Measurements from ENCODE around the gene TMEM202.
"Not testable (repeated sequence)": the region's sequence is repeated elsewhere in the genome, so short reads cannot be mapped to it uniquely, and the experiment has no call there.

Gene TMEM202

GRCh38 chr15:72404356-72404755 is 6.3 kb downstream of the TMEM202 start:
- no peak for DNase-seq (ENCODE audit: low read depth)

DNA sequence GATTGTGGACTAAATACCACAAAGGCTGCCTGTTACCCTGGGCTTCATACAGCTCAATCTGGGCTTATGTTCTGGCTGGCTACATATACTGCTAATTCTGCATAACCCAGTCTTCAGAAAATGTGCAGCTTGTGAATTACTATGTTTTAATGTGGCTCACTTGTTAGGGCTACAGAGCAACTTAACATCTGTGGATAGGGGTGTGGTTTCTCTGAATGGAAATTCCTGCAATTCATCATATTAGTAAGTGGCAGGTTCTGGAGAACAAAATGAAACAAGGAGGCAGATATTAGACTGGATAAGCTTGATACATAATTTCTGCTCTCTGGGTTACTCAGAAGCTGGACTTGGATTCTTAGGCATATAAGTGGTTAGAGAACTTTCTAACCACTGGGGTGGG is 6.7 kb downstream of the TMEM202 start:
- DNase-seq (ENCODE audit: low read depth) = no peak

GRCh38 chr15:72406936-72407335 is 8.8 kb downstream of the TMEM202 start:
- DNase-seq (ENCODE audit: low read depth) = no peak

DNA sequence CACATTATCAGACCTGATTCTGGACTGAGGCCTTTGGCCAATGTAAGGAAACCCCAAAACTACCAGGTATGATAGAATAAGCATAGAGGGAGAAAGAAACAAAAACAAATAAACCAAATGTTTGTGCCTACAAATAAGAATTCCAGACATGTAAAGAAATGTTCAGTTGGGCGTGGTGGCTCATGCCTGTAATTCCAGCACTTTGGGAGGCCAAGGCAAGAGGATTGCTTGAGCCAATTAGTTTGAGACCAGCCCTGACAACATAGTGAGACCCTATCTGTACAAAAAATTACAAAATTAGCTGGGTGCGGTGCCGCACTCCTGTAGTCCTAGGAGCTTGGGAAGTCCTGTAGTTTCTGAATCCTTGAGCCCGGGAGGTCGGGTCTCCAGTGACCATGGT is 13.0 kb downstream of the TMEM202 start:
- no peak for DNase-seq (ENCODE audit: low read depth)

GRCh38 chr15:72411544-72411943 is 13.4 kb downstream of the TMEM202 start:
- DNase-seq (ENCODE audit: low read depth) = no peak

DNA sequence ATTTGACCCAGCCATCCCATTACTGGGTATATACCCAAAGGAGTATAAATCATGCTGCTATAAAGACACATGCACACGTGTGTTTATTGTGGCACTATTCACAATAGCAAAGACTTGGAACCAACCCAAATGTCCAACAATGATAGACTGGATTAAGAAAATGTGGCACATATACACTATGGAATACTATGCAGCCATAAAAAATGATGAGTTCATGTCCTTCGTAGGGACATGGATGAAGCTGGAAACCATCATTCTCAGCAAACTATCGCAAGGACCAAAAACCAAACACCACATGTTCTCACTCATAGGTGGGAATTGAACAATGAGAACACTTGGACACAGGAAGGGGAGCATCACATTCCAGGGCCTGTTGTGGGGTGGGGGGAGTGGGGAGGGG is 15.2 kb downstream of the TMEM202 start:
- not testable (repeated sequence) for DNase-seq (ENCODE audit: low read depth)

DNA sequence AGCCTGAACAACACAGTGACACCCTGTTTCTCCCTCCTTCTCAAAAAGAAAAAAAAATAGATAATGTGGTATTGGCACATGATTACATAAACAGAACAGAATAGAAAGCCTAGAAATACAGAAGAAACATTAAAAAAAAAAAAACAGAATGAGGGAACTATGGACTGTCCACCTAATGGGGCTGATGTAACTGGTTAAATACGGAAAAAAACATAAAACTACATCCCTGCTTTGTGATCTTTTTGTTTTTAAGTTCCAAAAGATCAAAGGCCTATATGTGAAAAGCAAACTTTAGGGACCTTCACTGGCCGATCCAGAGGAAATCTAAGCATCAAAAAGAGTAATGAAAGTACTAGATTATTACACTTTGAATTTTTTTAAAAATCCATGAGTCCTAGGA is 17.2 kb downstream of the TMEM202 start:
- DNase-seq (ENCODE audit: low read depth) = no peak

DNA sequence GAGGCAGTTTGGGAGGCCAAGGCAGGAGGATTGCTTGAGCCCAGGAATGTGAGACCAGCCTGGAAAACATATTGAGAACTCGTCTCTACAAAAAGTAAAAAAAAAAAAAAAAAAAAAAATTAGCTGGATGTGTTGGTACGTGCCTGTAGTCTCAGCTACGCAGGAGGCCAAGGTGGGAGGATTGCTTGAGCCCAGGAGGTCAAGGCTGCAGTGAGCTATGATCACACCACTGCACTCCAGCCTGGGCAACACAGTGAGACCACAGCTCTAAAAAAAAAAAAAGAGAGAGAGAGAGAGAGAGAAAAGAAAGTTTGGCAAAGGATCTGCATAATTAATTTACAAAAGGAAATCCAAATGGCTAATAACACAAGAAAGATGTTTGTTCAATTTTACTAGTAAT is 21.7 kb downstream of the TMEM202 start:
- DNase-seq (ENCODE audit: low read depth) = not testable (repeated sequence)

DNA sequence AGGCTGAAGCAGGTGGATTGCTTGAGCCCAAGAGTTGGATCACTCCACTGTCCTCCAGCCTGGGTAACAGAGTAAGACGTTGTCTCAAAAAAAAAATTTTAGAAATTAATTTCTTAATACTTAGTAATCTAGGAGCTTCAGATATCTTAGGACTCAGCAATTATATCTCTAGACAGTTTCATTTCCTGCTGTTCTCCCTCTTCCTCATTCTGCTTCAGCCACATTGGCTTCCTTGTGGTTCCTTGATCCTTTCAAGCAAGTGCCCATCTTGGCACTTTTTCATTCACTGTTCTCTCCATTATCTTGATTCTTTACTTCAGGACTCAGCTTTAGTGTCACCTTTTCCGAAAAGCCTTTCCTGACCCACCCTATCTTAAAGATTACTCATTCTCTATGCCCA is 22.5 kb downstream of the TMEM202 start:
- DNase-seq (ENCODE audit: low read depth) = no peak

- no peak for DNase-seq (ENCODE audit: low read depth)
These were observed 23.4 kb downstream of the TMEM202 start for GRCh38 chr15:72421484-72421883.

GRCh38 chr15:72423256-72423655 is 25.2 kb downstream of the TMEM202 start:
- no peak for DNase-seq (ENCODE audit: low read depth)

GRCh38 chr15:72426753-72427152 is 28.6 kb downstream of the TMEM202 start:
- no peak for DNase-seq (ENCODE audit: low read depth)

GRCh38 chr15:72437650-72438316 is 39.7 kb downstream of the TMEM202 start:
- DNase-seq (ENCODE audit: low read depth) = no peak

- DNase-seq (ENCODE audit: low read depth) = not testable (repeated sequence)
These were observed 44.7 kb downstream of the TMEM202 start for GRCh38 chr15:72442848-72443247.

GRCh38 chr15:72445426-72445825 is 47.3 kb downstream of the TMEM202 start:
- no peak for DNase-seq (ENCODE audit: low read depth)

GRCh38 chr15:72450805-72451204 is 52.7 kb downstream of the TMEM202 start:
- DNase-seq (ENCODE audit: low read depth) = no peak

GRCh38 chr15:72451224-72451623 is 53.1 kb downstream of the TMEM202 start:
- no peak for DNase-seq (ENCODE audit: low read depth)

GRCh38 chr15:72456684-72457083 is 58.6 kb downstream of the TMEM202 start:
- DNase-seq (ENCODE audit: low read depth) = no peak
